ENCODE results near the gene APMAP. TPM values are rescaled to one million over a fixed set of nuclear protein-coding genes. Genes with fewer than 3 reads are reported as not detected.

Gene APMAP
- total and polyA plus RNA-seq, 2 of the 13 experiments (the other 11 are each of a cell fraction or from before 2014, with no cell fraction given): 168 to 214 TPM

- no peak for TF ChIP-seq ZBTB39 (CRISPR knock-in tag; IDR thresholded peaks at IDR 0.05)
- TF ChIP-seq, protein P1, sequence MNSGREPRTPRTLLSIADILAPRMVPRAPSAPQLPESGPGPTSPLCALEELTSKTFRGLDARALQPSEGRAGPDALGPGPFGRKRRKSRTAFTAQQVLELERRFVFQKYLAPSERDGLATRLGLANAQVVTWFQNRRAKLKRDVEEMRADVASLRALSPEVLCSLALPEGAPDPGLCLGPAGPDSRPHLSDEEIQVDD (CRISPR knock-in tag; IDR thresholded peaks at IDR 0.05; ENCODE audit: borderline replicate concordance): no peak
- no peak for TF ChIP-seq HDAC2 (CRISPR knock-in tag; IDR thresholded peaks at IDR 0.05)
- no peak for TF ChIP-seq ZBTB3 (CRISPR knock-in tag; IDR thresholded peaks at IDR 0.05; ENCODE audit: borderline replicate concordance, low read depth)
- TF ChIP-seq FOXO1 (CRISPR knock-in tag; IDR thresholded peaks at IDR 0.05): peak; percentile 68; the same call in 1 of the 2 replicates
- no peak for TF ChIP-seq ZNF549 (CRISPR knock-in tag; IDR thresholded peaks at IDR 0.05)
- no peak for TF ChIP-seq EEA1 (CRISPR knock-in tag; IDR thresholded peaks at IDR 0.05; ENCODE audit: borderline replicate concordance)
- TF ChIP-seq HNRNPLL (IDR thresholded peaks at IDR 0.05; ENCODE audit: low read depth, low read length, poor library complexity, severe bottlenecking): no peak
- no peak for TF ChIP-seq NR1H2 (CRISPR knock-in tag; IDR thresholded peaks at IDR 0.05; ENCODE audit: borderline replicate concordance, low read depth)
- no peak for TF ChIP-seq SNRNP70 (IDR thresholded peaks at IDR 0.05; ENCODE audit: low read depth, low read length)
- peak; percentile 24 for TF ChIP-seq XRCC5 (optimal IDR thresholded peaks at IDR 0.05; ENCODE audit: low read length)
- TF ChIP-seq, protein P2, sequence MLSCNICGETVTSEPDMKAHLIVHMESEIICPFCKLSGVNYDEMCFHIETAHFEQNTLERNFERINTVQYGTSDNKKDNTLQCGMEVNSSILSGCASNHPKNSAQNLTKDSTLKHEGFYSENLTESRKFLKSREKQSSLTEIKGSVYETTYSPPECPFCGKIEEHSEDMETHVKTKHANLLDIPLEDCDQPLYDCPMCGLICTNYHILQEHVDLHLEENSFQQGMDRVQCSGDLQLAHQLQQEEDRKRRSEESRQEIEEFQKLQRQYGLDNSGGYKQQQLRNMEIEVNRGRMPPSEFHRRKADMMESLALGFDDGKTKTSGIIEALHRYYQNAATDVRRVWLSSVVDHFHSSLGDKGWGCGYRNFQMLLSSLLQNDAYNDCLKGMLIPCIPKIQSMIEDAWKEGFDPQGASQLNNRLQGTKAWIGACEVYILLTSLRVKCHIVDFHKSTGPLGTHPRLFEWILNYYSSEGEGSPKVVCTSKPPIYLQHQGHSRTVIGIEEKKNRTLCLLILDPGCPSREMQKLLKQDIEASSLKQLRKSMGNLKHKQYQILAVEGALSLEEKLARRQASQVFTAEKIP (CRISPR knock-in tag; IDR thresholded peaks at IDR 0.05; ENCODE audit: borderline replicate concordance): no peak
- TF ChIP-seq SRSF1 (optimal IDR thresholded peaks at IDR 0.05; ENCODE audit: low read depth, low read length): no peak
- 0 out of 2 replicates have a peak, but pooled peaks have one; percentile 14 for TF ChIP-seq ERF (CRISPR knock-in tag; IDR thresholded peaks at IDR 0.05)
- TF ChIP-seq SP4 (CRISPR knock-in tag; IDR thresholded peaks at IDR 0.05): no peak
- TF ChIP-seq ZNF768 (CRISPR knock-in tag; IDR thresholded peaks at IDR 0.05): peak; percentile 72; the same call in 1 of the 2 replicates
- TF ChIP-seq ZNF367 (CRISPR knock-in tag; IDR thresholded peaks at IDR 0.05; ENCODE audit: borderline replicate concordance): no peak
- peak; percentile 45; the same call in 1 of the 2 replicates for TF ChIP-seq TBX2 (CRISPR knock-in tag; IDR thresholded peaks at IDR 0.05; ENCODE audit: borderline replicate concordance)
- TF ChIP-seq, protein P3, sequence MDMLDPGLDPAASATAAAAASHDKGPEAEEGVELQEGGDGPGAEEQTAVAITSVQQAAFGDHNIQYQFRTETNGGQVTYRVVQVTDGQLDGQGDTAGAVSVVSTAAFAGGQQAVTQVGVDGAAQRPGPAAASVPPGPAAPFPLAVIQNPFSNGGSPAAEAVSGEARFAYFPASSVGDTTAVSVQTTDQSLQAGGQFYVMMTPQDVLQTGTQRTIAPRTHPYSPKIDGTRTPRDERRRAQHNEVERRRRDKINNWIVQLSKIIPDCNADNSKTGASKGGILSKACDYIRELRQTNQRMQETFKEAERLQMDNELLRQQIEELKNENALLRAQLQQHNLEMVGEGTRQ (IDR thresholded peaks at IDR 0.05; ENCODE audit: low read depth, low read length): 0 out of 2 replicates have a peak, but pooled peaks have one; percentile 3
- TF ChIP-seq, protein P3 (CRISPR knock-in tag; IDR thresholded peaks at IDR 0.05; ENCODE audit: borderline replicate concordance): no peak
- TF ChIP-seq ZNF503 (CRISPR knock-in tag; IDR thresholded peaks at IDR 0.05): no peak
- TF ChIP-seq ZFP90 (CRISPR knock-in tag; IDR thresholded peaks at IDR 0.05; ENCODE audit: borderline replicate concordance): no peak
Measured at GRCh38 chr20:25030007-25030648, 37.6 kb upstream of the APMAP start (continued).

Measured in HepG2 (cell line).